PC-9 (cell line): Measurements from ENCODE around the gene EVX1. TPM values are rescaled to one million over a fixed set of nuclear protein-coding genes. Genes with fewer than 3 reads are reported as not detected.

Experiments used
- BruUV-seq: library from RNA; stranded (reverse); fragments of 400-500 nt; replicated peaks from 2 replicates; lab custom pipeline; 2021; lab: Mats Ljungman, UMichigan
- CTCF ChIA-PET: fragments of 300-600 bp; sonication (Branson Sonifier 250); formaldehyde crosslinking; loops from one replicate; lab custom pipeline; 2022; ENCODE audit warnings: antibody characterized with exemption; lab: Charles Lee
- POLR2A ChIA-PET: fragments of 300-600 bp; sonication (Branson Sonifier 250); formaldehyde crosslinking; loops from one replicate; lab custom pipeline; 2022; ENCODE audit warnings: antibody characterized with exemption; ENCODE audit not compliant: unreplicated experiment; lab: Charles Lee
- DNase-seq, 2 experiments: peaks; one replicate each; pipeline versions ENCODE4 v3.0.0 to v3.0.0-alpha.2; 2015 to 2022; ENCODE audit warnings: mixed read lengths in 1 of 2
- H2AFZ ChIP-seq: fragments of 200-600 bp; sonication (generic); 2 replicates; pipeline ENCODE4 v1.8.1; 2017; ENCODE audit warnings: antibody characterized with exemption
- H3F3A ChIP-seq: fragments of 200-600 bp; sonication (generic); 2 replicates; pipeline ENCODE4 v1.8.1; 2017; ENCODE audit warnings: antibody characterized with exemption, mild to moderate bottlenecking, low read depth; ENCODE audit not compliant: insufficient read depth
- H3K27ac ChIP-seq: fragments of 200-600 bp; sonication (generic); 2 replicates; pipeline ENCODE4 v1.6.1; 2016; ENCODE audit warnings: mixed run types
- H3K27me3 ChIP-seq: fragments of 200-600 bp; sonication (generic); 2 replicates; pipeline ENCODE4 v1.6.1; 2016; ENCODE audit warnings: low read depth, mixed run types; ENCODE audit not compliant: insufficient read depth
- H3K36me3 ChIP-seq: fragments of 200-600 bp; sonication (generic); 2 replicates; pipeline ENCODE4 v1.6.1; 2016; ENCODE audit warnings: low read depth, mixed run types
- H3K4me1 ChIP-seq: fragments of 200-600 bp; sonication (generic); replicated peaks from 2 replicates; pipeline ENCODE4 v1.6.1; 2016; ENCODE audit warnings: mixed run types; ENCODE audit not compliant: insufficient read depth
- H3K4me2 ChIP-seq: fragments of 200-600 bp; sonication (generic); 2 replicates; pipeline ENCODE4 v1.6.1; 2017; ENCODE audit warnings: mixed run types
- H3K4me3 ChIP-seq: fragments of 200-600 bp; sonication (generic); 2 replicates; pipeline ENCODE4 v1.6.1; 2016; ENCODE audit warnings: mixed run types
- H3K79me2 ChIP-seq: fragments of 200-600 bp; sonication (generic); 2 replicates; pipeline ENCODE4 v1.6.1; 2017; ENCODE audit warnings: low read depth, mixed run types
- H3K9me2 ChIP-seq: fragments of 200-600 bp; sonication (generic); 2 replicates; pipeline ENCODE4 v1.8.1; 2017; ENCODE audit warnings: mild to moderate bottlenecking; ENCODE audit not compliant: insufficient read depth
- H3K9me3 ChIP-seq: fragments of 200-600 bp; sonication (generic); 2 replicates; pipeline ENCODE4 v1.8.1; 2016; ENCODE audit warnings: low read depth; ENCODE audit not compliant: insufficient read depth
- H4K20me1 ChIP-seq: fragments of 200-600 bp; sonication (generic); 2 replicates; pipeline ENCODE4 v1.8.1; 2017; ENCODE audit not compliant: insufficient read depth
- EZH2 ChIP-seq: fragments of 200-600 bp; sonication (generic); IDR thresholded peaks from 2 replicates; pipeline ENCODE4 v1.8.0; 2017; ENCODE audit warnings: antibody characterized with exemption, low read depth
- intact Hi-C: fragments of 100-400 bp; cut with micrococcal nuclease; formaldehyde crosslinking; loops from one replicate; pipeline ENCODE4 v1.10.0; 2022; ENCODE audit not compliant: unreplicated experiment
- total RNA-seq: library from RNA; stranded (reverse); gene quantifications from 2 replicates; pipeline ENCODE4 v1.2.3, GENCODE V29; 2021
- TF ChIP-seq, protein P1 (sequence below): fragments of 200-600 bp; sonication (generic); conservative IDR thresholded peaks from 2 replicates; pipeline ENCODE4 v1.6.1; 2017; ENCODE audit warnings: mixed run types, antibody characterized with exemption, mild to moderate bottlenecking, moderate library complexity

The EVX1 gene
- total RNA-seq, 1 experiment from 2014 or later = not detected

DNA sequence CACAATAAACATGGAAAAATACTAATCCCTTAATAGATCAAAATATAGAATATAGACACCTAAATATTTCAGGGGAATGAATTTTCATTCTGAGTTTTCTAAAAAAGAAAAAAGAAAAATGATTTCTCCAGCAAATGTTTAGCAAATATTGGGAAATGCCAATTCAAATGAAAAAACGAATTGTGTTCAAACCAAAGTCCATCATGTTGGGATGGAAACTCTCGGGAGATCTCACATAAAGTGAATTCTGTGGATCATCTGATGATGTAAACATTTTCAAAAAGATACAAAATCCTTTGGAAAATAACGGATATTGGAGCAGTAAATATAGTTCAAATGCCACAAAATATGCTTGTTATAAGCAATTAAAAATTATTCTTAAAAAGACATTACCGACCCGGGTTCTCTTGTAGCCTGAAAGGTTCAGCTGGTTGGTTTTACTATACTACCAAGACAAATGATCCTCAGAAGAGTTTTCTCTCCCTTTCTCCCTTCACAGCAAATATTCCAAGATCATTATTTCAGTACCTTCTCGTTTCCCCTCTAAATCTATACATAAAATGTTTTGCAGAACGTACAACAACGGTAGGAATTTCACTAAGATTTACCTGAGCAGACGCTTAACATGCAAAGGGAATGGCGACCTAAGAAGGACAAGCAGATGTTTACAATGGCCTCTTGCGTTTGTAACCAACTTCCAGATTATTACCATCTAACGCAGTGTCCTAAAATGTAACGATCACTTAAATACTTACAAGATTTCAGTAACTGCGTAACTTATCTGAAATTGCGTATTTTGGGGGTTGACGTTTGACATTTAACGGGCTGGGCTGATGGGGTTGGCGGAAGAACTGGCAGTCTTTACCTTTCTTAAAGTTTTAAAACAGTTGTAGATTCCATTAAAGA, 45.2 kb upstream of the EVX1 start:
- ChIA-PET POLR2A (no interaction called here), CTCF (no interaction called here)
- Histone ChIP-seq H3K4me2 (no peak overlapping the region), H3K27me3 (peaks cover 13% of the 10 kb centered on the region; the same call in 1 of the 2 replicates), H3K79me2 (no peaks in the 10 kb centered on the region), H3K36me3 (no peaks in the 10 kb centered on the region), H4K20me1 (no peaks in the 10 kb centered on the region), H3K4me3 (no peak overlapping the region), H2AFZ (no peak overlapping the region), H3K4me1 (no peaks in the 10 kb centered on the region), H3F3A (peaks cover 19% of the 10 kb centered on the region; the same call in 1 of the 2 replicates), H3K9me2 (no peaks in the 10 kb centered on the region), H3K27ac (no peak overlapping the region), H3K9me3 (no peaks in the 10 kb centered on the region)
- TF ChIP-seq, protein P1, sequence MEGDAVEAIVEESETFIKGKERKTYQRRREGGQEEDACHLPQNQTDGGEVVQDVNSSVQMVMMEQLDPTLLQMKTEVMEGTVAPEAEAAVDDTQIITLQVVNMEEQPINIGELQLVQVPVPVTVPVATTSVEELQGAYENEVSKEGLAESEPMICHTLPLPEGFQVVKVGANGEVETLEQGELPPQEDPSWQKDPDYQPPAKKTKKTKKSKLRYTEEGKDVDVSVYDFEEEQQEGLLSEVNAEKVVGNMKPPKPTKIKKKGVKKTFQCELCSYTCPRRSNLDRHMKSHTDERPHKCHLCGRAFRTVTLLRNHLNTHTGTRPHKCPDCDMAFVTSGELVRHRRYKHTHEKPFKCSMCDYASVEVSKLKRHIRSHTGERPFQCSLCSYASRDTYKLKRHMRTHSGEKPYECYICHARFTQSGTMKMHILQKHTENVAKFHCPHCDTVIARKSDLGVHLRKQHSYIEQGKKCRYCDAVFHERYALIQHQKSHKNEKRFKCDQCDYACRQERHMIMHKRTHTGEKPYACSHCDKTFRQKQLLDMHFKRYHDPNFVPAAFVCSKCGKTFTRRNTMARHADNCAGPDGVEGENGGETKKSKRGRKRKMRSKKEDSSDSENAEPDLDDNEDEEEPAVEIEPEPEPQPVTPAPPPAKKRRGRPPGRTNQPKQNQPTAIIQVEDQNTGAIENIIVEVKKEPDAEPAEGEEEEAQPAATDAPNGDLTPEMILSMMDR = no peak
- TF ChIP-seq EZH2 = no peak
- no TSS peak for BruUV-seq
- no peak for DNase-seq
- intact Hi-C loops = loop anchor here (2.0 to 10.0 kb wide), 4 partner anchors 547 to 1657 kb away; partner anchors contain the start of gene TAX1BP1

GRCh38 chr7:27198138-27198841, 44.3 kb upstream of the EVX1 start:
- no peak for TF ChIP-seq EZH2
- TF ChIP-seq, protein P1 = no peak
- Histone ChIP-seq H3K27me3 (peaks cover 13% of the 10 kb centered on the region; the same call in 1 of the 2 replicates), H3K9me3 (no peaks in the 10 kb centered on the region), H3K4me1 (no peaks in the 10 kb centered on the region), H3K36me3 (no peaks in the 10 kb centered on the region), H3F3A (peaks cover 19% of the 10 kb centered on the region; the same call in 1 of the 2 replicates), H3K27ac (no peak overlapping the region), H2AFZ (no peak overlapping the region), H3K79me2 (no peaks in the 10 kb centered on the region), H3K9me2 (no peaks in the 10 kb centered on the region), H4K20me1 (no peaks in the 10 kb centered on the region), H3K4me2 (no peak overlapping the region), H3K4me3 (no peak overlapping the region)
- no peak for DNase-seq
- CTCF ChIA-PET = interaction anchor here (0.6 to 1.1 kb wide), 6 partner anchors 13 to 882 kb away, joined by 3 to 11 read pairs (median 4); partner anchors contain the start of gene HOXA11
- intact Hi-C loops = loop anchor here (5.0 to 10.0 kb wide), 3 partner anchors 547 to 1657 kb away; partner anchors contain the start of gene TAX1BP1
- POLR2A ChIA-PET = interaction anchor here (0.6 kb wide), 1 partner anchor 900 kb away, joined by 3 read pairs; no protein-coding TSS in a partner anchor
- no TSS peak for BruUV-seq
